Endothelial cell of umbilical vein (primary cell): ENCODE measurements around the gene NPM1. TPM values are rescaled to one million over a fixed set of nuclear protein-coding genes. Genes with fewer than 3 reads are reported as not detected.

ENCODE experiments used
- BruUV-seq: library from RNA; stranded (reverse); fragments of 400-500 nt; replicated peaks from 2 replicates; lab custom pipeline; 2021; lab: Mats Ljungman, UMichigan
- CTCF ChIA-PET: fragments of 300-600, 350-600 bp; sonication (Branson Sonifier 250); formaldehyde crosslinking; loops from one replicate; lab custom pipeline; 2021; ENCODE audit warnings: antibody characterized with exemption, inconsistent platforms; lab: Charles Lee
- POLR2A ChIA-PET: fragments of 300-600, 350-600 bp; sonication (Branson Sonifier 250); formaldehyde crosslinking; loops from one replicate; lab custom pipeline; 2021; ENCODE audit warnings: antibody characterized with exemption, inconsistent platforms; lab: Charles Lee
- DNase-seq: peaks from one replicate; pipeline ENCODE4 v3.0.0-alpha.2; 2011; ENCODE audit warnings: low read depth, low spot score
- FAIRE-seq: peaks from 2 replicates; lab custom pipeline; 2011; peaks lifted over from hg19 to GRCh38; lab: Jason Lieb, UNC
- H2AFZ ChIP-seq: 2 replicates; pipeline ENCODE4 v1.6.0; 2012; ENCODE audit warnings: low read depth, low read length, control low read depth, inconsistent platforms
- H3K27ac ChIP-seq: 2 replicates; pipeline ENCODE4 v1.5.1; 2011; ENCODE audit warnings: low read depth, mild to moderate bottlenecking, control low read depth, low read length, moderate library complexity; ENCODE audit not compliant: insufficient read depth
- H3K27me3 ChIP-seq, 2 experiments: 2 replicates each; pipeline versions ENCODE4 v1.6.0 to v1.6.1; 2011; ENCODE audit warnings: low read length in 2 of 2, mixed read lengths in 1 of 2; ENCODE audit not compliant: control insufficient read depth in 2 of 2, insufficient read depth in 2 of 2
- H3K36me3 ChIP-seq, 2 experiments: 2 replicates in 1 of 2; 3 replicates in 1 of 2; pipeline ENCODE4 v1.5.1; 2011; ENCODE audit warnings: low read length in 2 of 2, mild to moderate bottlenecking in 1 of 2, moderate library complexity in 1 of 2; ENCODE audit not compliant: control insufficient read depth in 2 of 2, insufficient read depth in 2 of 2; ENCODE audit errors: extremely low read depth in 1 of 2
- H3K4me1 ChIP-seq: 3 replicates; pipeline ENCODE4 v1.5.1; 2011; ENCODE audit warnings: mild to moderate bottlenecking, low read length; ENCODE audit not compliant: control insufficient read depth, insufficient read depth; ENCODE audit errors: extremely low read depth
- H3K4me2 ChIP-seq: 2 replicates; pipeline ENCODE4 v1.6.1; 2011; ENCODE audit warnings: low read length, control low read depth, mixed read lengths; ENCODE audit not compliant: insufficient read depth
- H3K4me3 ChIP-seq, 3 experiments: fragments of 200-600 bp in 1 of 3; sonication (generic), shearing (Covaris generic) in 1 of 3; replicated peaks in 1 of 3; 2 replicates each; pipeline ENCODE4 v1.5.1; 2011 to 2016; ENCODE audit warnings: control low read depth in 3 of 3, low read length in 3 of 3, mild to moderate bottlenecking in 2 of 3, inconsistent platforms in 1 of 3, low read depth in 1 of 3, moderate library complexity in 1 of 3; ENCODE audit not compliant: insufficient read depth in 1 of 3
- H3K79me2 ChIP-seq: 2 replicates; pipeline ENCODE4 v1.6.0; 2012; ENCODE audit warnings: low read length, inconsistent platforms; ENCODE audit not compliant: control insufficient read depth, insufficient read depth
- H3K9ac ChIP-seq: replicated peaks from 2 replicates; pipeline ENCODE3; 2011; ENCODE audit warnings: low read length, control low read depth; ENCODE audit not compliant: insufficient read depth; ENCODE audit errors: extremely low read depth
- H3K9me1 ChIP-seq: replicated peaks from 3 replicates; pipeline ENCODE4 v1.6.0; 2011; ENCODE audit warnings: mild to moderate bottlenecking, low read length; ENCODE audit not compliant: control insufficient read depth, insufficient read depth; ENCODE audit errors: extremely low read depth
- H3K9me3 ChIP-seq: replicated peaks from 2 replicates; pipeline ENCODE4 v1.5.1; 2012; ENCODE audit warnings: low read length, inconsistent platforms; ENCODE audit not compliant: control insufficient read depth, insufficient read depth
- H4K20me1 ChIP-seq: replicated peaks from 2 replicates; pipeline ENCODE3; 2011; ENCODE audit warnings: mild to moderate bottlenecking, low read length; ENCODE audit not compliant: control insufficient read depth, insufficient read depth; ENCODE audit errors: extremely low read depth
- CTCF ChIP-seq, 2 donors: IDR thresholded peaks; 1 replicate in 1 of 2; 2 replicates in 1 of 2; pipeline ENCODE4 v1.5.1; 2011; ENCODE audit warnings: low read length in 2 of 2, mild to moderate bottlenecking in 2 of 2, moderate library complexity in 2 of 2, control low read depth in 1 of 2, inconsistent platforms in 1 of 2, low read depth in 1 of 2; ENCODE audit not compliant: insufficient read depth in 1 of 2; ENCODE audit errors: extremely low read depth in 1 of 2
- EZH2 ChIP-seq: IDR thresholded peaks from 2 replicates; pipeline ENCODE4 v1.6.1; 2012; ENCODE audit warnings: borderline replicate concordance, low read depth, mild to moderate bottlenecking, moderate library complexity, low read length, inconsistent platforms; ENCODE audit not compliant: severe bottlenecking
- FOS ChIP-seq: IDR thresholded peaks from 2 replicates; pipeline ENCODE4 v1.6.1; 2011; ENCODE audit warnings: mild to moderate bottlenecking, low read length, moderate library complexity, borderline replicate concordance; ENCODE audit not compliant: insufficient read depth
- GATA2 ChIP-seq: IDR thresholded peaks from 2 replicates; pipeline ENCODE4 v1.7.0; 2011; ENCODE audit warnings: low read depth, mild to moderate bottlenecking, moderate library complexity, mixed read lengths, low read length; ENCODE audit not compliant: insufficient read length, insufficient read depth
- JUN ChIP-seq: IDR thresholded peaks from 2 replicates; pipeline ENCODE4 v1.6.1; 2011; ENCODE audit warnings: borderline replicate concordance, low read depth; ENCODE audit not compliant: insufficient read length, insufficient read depth
- MAX ChIP-seq: IDR thresholded peaks from 2 replicates; pipeline ENCODE4 v1.6.1; 2011; ENCODE audit not compliant: insufficient read depth, insufficient read length
- MYC ChIP-seq: IDR thresholded peaks from one replicate; pipeline ENCODE4 v1.6.1; 2011; ENCODE audit warnings: mild to moderate bottlenecking, low read depth, low read length
- POLR2A ChIP-seq: IDR thresholded peaks from 2 replicates; pipeline ENCODE4 v1.6.1; 2012; ENCODE audit warnings: low read depth, mild to moderate bottlenecking, control low read depth, low read length
- POLR2AphosphoS5 ChIP-seq: IDR thresholded peaks from 2 replicates; pipeline ENCODE4 v1.6.1; 2012; ENCODE audit warnings: low read depth, mild to moderate bottlenecking, control low read depth, low read length, moderate library complexity; ENCODE audit not compliant: insufficient read depth
- dilution Hi-C: fragments of 300-500 bp; cut with MboI; formaldehyde crosslinking; loops from one replicate; pipeline ENCODE4 v1.15.0; 2019; ENCODE audit warnings: low sequenced_read_pairs; ENCODE audit not compliant: extremely low pct_ligation_motif_present
- intact Hi-C: fragments of 100-400 bp; cut with micrococcal nuclease; formaldehyde crosslinking; loops from one replicate; pipeline ENCODE4 v1.10.0; 2022
- polyA plus RNA-seq, 4 experiments: library from polyadenylated mRNA; depleted of rRNA in 3 of 4; stranded (reverse) in 3 of 4; unstranded in 1 of 4; fragments of >200 nt; gene quantifications; 2 replicates each; pipeline versions ENCODE4 v1.2.1 to v1.2.3, GENCODE V29; 2011 to 2012; ENCODE audit warnings: missing spikeins in 1 of 4
- total RNA-seq: library from RNA; stranded (reverse); gene quantifications from 2 replicates; pipeline ENCODE4 v1.2.3, GENCODE V29; 2021

NPM1 gene
- total and polyA plus RNA-seq, 2 donors (not counting 3 experiments of a cell fraction or from before 2014, with no cell fraction given): 618 to 1,695 TPM

GRCh38 chr5:171433982-171434676, 46.5 kb downstream of the NPM1 start:
- H3K27ac ChIP-seq: no peak overlapping the region
- H3K27me3 ChIP-seq: no peaks in the 10 kb centered on the region
- no peaks in the 10 kb centered on the region for H4K20me1 ChIP-seq
- CTCF ChIA-PET: interaction anchor here (1.2 kb wide), 1 partner anchor 478 kb away, joined by 4 read pairs; no protein-coding TSS in a partner anchor
- DNase-seq: no peak
- H2AFZ ChIP-seq: no peak overlapping the region
- POLR2A ChIA-PET: interaction anchor here (0.6 kb wide), 1 partner anchor 1655 kb away, joined by 3 read pairs; no protein-coding TSS in a partner anchor
- no peaks in the 10 kb centered on the region for H3K4me1 ChIP-seq
- no peaks in the 10 kb centered on the region for H3K79me2 ChIP-seq
- TF ChIP-seq FOS (no peak), GATA2 (no peak), POLR2AphosphoS5 (no peak)
- no peak overlapping the region for H3K9ac ChIP-seq
- H3K9me1 ChIP-seq: no peaks in the 10 kb centered on the region
- H3K36me3 ChIP-seq: no peaks in the 10 kb centered on the region
- BruUV-seq: no TSS peak
- no peak overlapping the region for H3K4me2 ChIP-seq
- dilution Hi-C loops (no loop called here), intact Hi-C loops (no loop called here)
- no peak overlapping the region for H3K4me3 ChIP-seq
- FAIRE-seq: no peak
- H3K9me3 ChIP-seq: no peaks in the 10 kb centered on the region

- Histone ChIP-seq H2AFZ (no peak overlapping the region), H3K4me3 (no peak overlapping the region), H3K9me1 (no peaks in the 10 kb centered on the region), H3K9ac (no peak overlapping the region), H3K36me3 (no peaks in the 10 kb centered on the region), H3K27me3 (no peaks in the 10 kb centered on the region), H3K4me1 (no peaks in the 10 kb centered on the region), H3K27ac (no peak overlapping the region), H4K20me1 (no peaks in the 10 kb centered on the region), H3K79me2 (no peaks in the 10 kb centered on the region), H3K9me3 (no peaks in the 10 kb centered on the region), H3K4me2 (no peak overlapping the region)
- no peak for FAIRE-seq
- dilution Hi-C loops: no loop called here
- DNase-seq: no peak
- ChIA-PET POLR2A (no interaction called here), CTCF (interaction anchor here (1.2 to 1.4 kb wide), 2 partner anchors 16 to 478 kb away, joined by 4 read pairs; partner anchors contain the start of gene FGF18)
- BruUV-seq: no TSS peak
- intact Hi-C loops: no loop called here
- TF ChIP-seq FOS: no peak
- TF ChIP-seq MAX: no peak
- no peak for TF ChIP-seq GATA2
- no peak for TF ChIP-seq EZH2
- TF ChIP-seq JUN: no peak
- no peak for TF ChIP-seq CTCF (IDR thresholded peaks at IDR 0.05; ENCODE audit: extremely low read depth in 1 of 2, insufficient read depth in 1 of 2, low read depth in 1 of 2, low read length in 2 of 2)
- TF ChIP-seq MYC: no peak
- no peak for TF ChIP-seq POLR2AphosphoS5
- TF ChIP-seq POLR2A: no peak
These were observed 47.2 kb downstream of the NPM1 start for GRCh38 chr5:171434874-171435273.
